DND-41 (cell line): ENCODE results near the gene SLC9A4.

Experiments
- ATAC-seq: fragments of 200-7000 bp; cut with Tn5 transposase; 3 replicates; pipeline ENCODE4 v1.9.1; 2021; ENCODE audit warnings: low read depth; ENCODE audit not compliant: insufficient read depth
- DNase-seq: peaks from one replicate; pipeline ENCODE4 v3.0.0-alpha.2; 2020
- H2AFZ ChIP-seq: 2 replicates; pipeline ENCODE4 v1.6.0; 2012; ENCODE audit warnings: low read depth, low read length
- H3K27ac ChIP-seq: 2 replicates; pipeline ENCODE4 v1.5.1; 2012; ENCODE audit warnings: low read length, inconsistent platforms
- H3K27me3 ChIP-seq: fragments of 200-600 bp; sonication (generic); 2 replicates; pipeline ENCODE4 v1.6.0; 2012; ENCODE audit warnings: low read length, mild to moderate bottlenecking, inconsistent platforms; ENCODE audit not compliant: insufficient read depth, poor library complexity
- H3K36me3 ChIP-seq: 2 replicates; pipeline ENCODE4 v1.5.1; 2012; ENCODE audit warnings: low read length, inconsistent platforms; ENCODE audit not compliant: insufficient read depth
- H3K4me1 ChIP-seq: 2 replicates; pipeline ENCODE4 v1.5.1; 2012; ENCODE audit warnings: mild to moderate bottlenecking, low read length; ENCODE audit not compliant: insufficient read depth
- H3K4me2 ChIP-seq: 2 replicates; pipeline ENCODE4 v1.6.0; 2012; ENCODE audit warnings: mild to moderate bottlenecking, moderate library complexity, low read length, inconsistent platforms; ENCODE audit not compliant: insufficient read depth
- H3K4me3 ChIP-seq, 2 experiments: fragments of 200-600 bp in 1 of 2; shearing (Covaris generic) in 1 of 2; 2 replicates each; pipeline ENCODE4 v1.5.1; 2012 to 2016; ENCODE audit warnings: inconsistent platforms in 2 of 2, low read length in 2 of 2, mild to moderate bottlenecking in 2 of 2, low read depth in 1 of 2, moderate library complexity in 1 of 2
- H3K79me2 ChIP-seq: 2 replicates; pipeline ENCODE4 v1.6.0; 2012; ENCODE audit warnings: low read length, inconsistent platforms; ENCODE audit not compliant: insufficient read depth
- H3K9ac ChIP-seq: 2 replicates; pipeline ENCODE4 v1.6.0; 2012; ENCODE audit warnings: low read depth, mild to moderate bottlenecking, inconsistent platforms, low read length, moderate library complexity
- H3K9me3 ChIP-seq: 2 replicates; pipeline ENCODE4 v1.5.1; 2012; ENCODE audit warnings: low read length, moderate library complexity, mild to moderate bottlenecking, inconsistent platforms; ENCODE audit not compliant: insufficient read depth, severe bottlenecking
- H4K20me1 ChIP-seq: 2 replicates; pipeline ENCODE4 v1.6.0; 2012; ENCODE audit warnings: low read length; ENCODE audit not compliant: insufficient read depth
- EZH2 ChIP-seq: IDR thresholded peaks from 3 replicates; pipeline ENCODE4 v1.6.1; 2012; ENCODE audit warnings: borderline replicate concordance, low read depth, mild to moderate bottlenecking, moderate library complexity, low read length, inconsistent platforms; ENCODE audit not compliant: severe bottlenecking
- TF ChIP-seq, protein P1 (sequence below): IDR thresholded peaks from 2 replicates; pipeline ENCODE4 v1.5.1; 2012; ENCODE audit warnings: borderline replicate concordance, low read length, moderate library complexity, mild to moderate bottlenecking; ENCODE audit not compliant: poor library complexity, severe bottlenecking; ENCODE audit errors: extremely low read depth

The SLC9A4 gene

DNA sequence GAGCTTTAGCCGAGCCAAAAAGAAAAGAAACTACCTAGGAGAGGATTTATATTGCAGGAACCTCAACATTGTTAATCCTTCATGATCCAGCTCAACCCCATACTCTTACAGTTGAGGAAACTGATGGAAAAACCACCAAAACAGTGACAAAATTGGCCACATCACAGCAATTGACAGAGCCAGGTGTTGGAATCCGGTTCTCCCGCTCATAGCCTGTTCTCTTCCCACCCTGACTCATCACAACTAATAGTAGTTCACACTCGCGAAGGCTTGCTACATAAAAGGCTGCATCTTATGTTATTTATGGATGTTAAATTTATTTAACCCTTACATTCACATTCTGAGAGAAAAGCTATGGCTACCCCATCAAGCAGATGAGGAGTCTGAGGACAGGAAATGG lies 33.7 kb downstream of the SLC9A4 start:
- no peaks in the 10 kb centered on the region for H4K20me1 ChIP-seq
- H3K79me2 ChIP-seq: no peaks in the 10 kb centered on the region
- H3K4me2 ChIP-seq: no peak overlapping the region
- no peak for DNase-seq
- H3K36me3 ChIP-seq: no peaks in the 10 kb centered on the region
- H3K9me3 ChIP-seq: no peaks in the 10 kb centered on the region
- peaks cover 12% of the 10 kb centered on the region for H3K27me3 ChIP-seq
- no peak for ATAC-seq
- no peak overlapping the region for H3K27ac ChIP-seq
- no peak overlapping the region for H2AFZ ChIP-seq
- no peak overlapping the region for H3K9ac ChIP-seq
- H3K4me3 ChIP-seq: no peak overlapping the region
- H3K4me1 ChIP-seq: no peaks in the 10 kb centered on the region
- no peak for TF ChIP-seq EZH2
- TF ChIP-seq, protein P1, sequence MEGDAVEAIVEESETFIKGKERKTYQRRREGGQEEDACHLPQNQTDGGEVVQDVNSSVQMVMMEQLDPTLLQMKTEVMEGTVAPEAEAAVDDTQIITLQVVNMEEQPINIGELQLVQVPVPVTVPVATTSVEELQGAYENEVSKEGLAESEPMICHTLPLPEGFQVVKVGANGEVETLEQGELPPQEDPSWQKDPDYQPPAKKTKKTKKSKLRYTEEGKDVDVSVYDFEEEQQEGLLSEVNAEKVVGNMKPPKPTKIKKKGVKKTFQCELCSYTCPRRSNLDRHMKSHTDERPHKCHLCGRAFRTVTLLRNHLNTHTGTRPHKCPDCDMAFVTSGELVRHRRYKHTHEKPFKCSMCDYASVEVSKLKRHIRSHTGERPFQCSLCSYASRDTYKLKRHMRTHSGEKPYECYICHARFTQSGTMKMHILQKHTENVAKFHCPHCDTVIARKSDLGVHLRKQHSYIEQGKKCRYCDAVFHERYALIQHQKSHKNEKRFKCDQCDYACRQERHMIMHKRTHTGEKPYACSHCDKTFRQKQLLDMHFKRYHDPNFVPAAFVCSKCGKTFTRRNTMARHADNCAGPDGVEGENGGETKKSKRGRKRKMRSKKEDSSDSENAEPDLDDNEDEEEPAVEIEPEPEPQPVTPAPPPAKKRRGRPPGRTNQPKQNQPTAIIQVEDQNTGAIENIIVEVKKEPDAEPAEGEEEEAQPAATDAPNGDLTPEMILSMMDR: no peak

GRCh38 chr2:102508863-102509262 lies 35.8 kb downstream of the SLC9A4 start:
- no peak overlapping the region for H2AFZ ChIP-seq
- H3K36me3 ChIP-seq: no peaks in the 10 kb centered on the region
- H3K4me2 ChIP-seq: no peak overlapping the region
- no peak overlapping the region for H3K4me3 ChIP-seq
- H3K9me3 ChIP-seq: no peaks in the 10 kb centered on the region
- H4K20me1 ChIP-seq: no peaks in the 10 kb centered on the region
- no peak overlapping the region for H3K27ac ChIP-seq
- peaks cover 12% of the 10 kb centered on the region for H3K27me3 ChIP-seq
- ATAC-seq: no peak
- no peaks in the 10 kb centered on the region for H3K4me1 ChIP-seq
- H3K9ac ChIP-seq: no peak overlapping the region
- DNase-seq: no peak
- H3K79me2 ChIP-seq: no peaks in the 10 kb centered on the region
- TF ChIP-seq, protein P1: no peak
- TF ChIP-seq EZH2: no peak

- H3K27me3 ChIP-seq: peaks cover 12% of the 10 kb centered on the region
- no peak overlapping the region for H3K9ac ChIP-seq
- H3K9me3 ChIP-seq: no peaks in the 10 kb centered on the region
- H3K27ac ChIP-seq: no peak overlapping the region
- TF ChIP-seq EZH2: no peak
- TF ChIP-seq, protein P1: no peak
- no peak overlapping the region for H2AFZ ChIP-seq
- H4K20me1 ChIP-seq: no peaks in the 10 kb centered on the region
- H3K4me1 ChIP-seq: no peaks in the 10 kb centered on the region
- no peak overlapping the region for H3K4me3 ChIP-seq
- no peaks in the 10 kb centered on the region for H3K79me2 ChIP-seq
- ATAC-seq: no peak
- DNase-seq: no peak
- H3K36me3 ChIP-seq: no peaks in the 10 kb centered on the region
- no peak overlapping the region for H3K4me2 ChIP-seq
Observed at GRCh38 chr2:102509749-102510148, 36.7 kb downstream of the SLC9A4 start.
